SK-N-SH (cell line): Measurements from ENCODE around the gene G3BP2. TPM values are rescaled to one million over a fixed set of nuclear protein-coding genes. Genes with fewer than 3 reads are reported as not detected.

ENCODE experiments used
- CTCF ChIA-PET: fragments of 300-600, 350-600 bp; formaldehyde crosslinking; extraction: SDS; loops from one replicate; lab custom pipeline; 2021; lab: Yijun Ruan, JAX
- POLR2A ChIA-PET: fragments of 350-600 bp; sonication (Branson Sonifier 250); formaldehyde crosslinking; extraction: SDS; loops from one replicate; lab custom pipeline; 2020; ENCODE audit warnings: antibody characterized with exemption, inconsistent platforms; lab: Yijun Ruan, JAX
- DNase-seq: peaks from one replicate; pipeline ENCODE4 v3.0.0; 2012
- H2AFZ ChIP-seq: fragments of 200-600 bp; sonication (generic); 2 replicates; pipeline ENCODE4 v1.8.1; 2016; ENCODE audit warnings: antibody characterized with exemption, mild to moderate bottlenecking, low read depth
- H3F3A ChIP-seq: fragments of 200-600 bp; sonication (generic); replicated peaks from 2 replicates; pipeline ENCODE3; 2016; ENCODE audit warnings: antibody characterized with exemption, mild to moderate bottlenecking; ENCODE audit not compliant: insufficient read depth
- H3K27ac ChIP-seq, 2 experiments: fragments of 200-500 bp in 1 of 2; fragments of 200-600 bp in 1 of 2; sonication (Bioruptor generic) in 1 of 2; sonication (generic), shearing (Covaris generic) in 1 of 2; 2 replicates each; pipeline versions ENCODE4 v1.5.1 to v1.6.1; 2014 to 2016; ENCODE audit warnings: low read depth in 2 of 2, inconsistent platforms in 1 of 2, low read length in 1 of 2, mild to moderate bottlenecking in 1 of 2, mixed read lengths in 1 of 2
- H3K27me3 ChIP-seq: fragments of 200-600 bp; sonication (generic), shearing (Covaris generic); 2 replicates; pipeline ENCODE4 v1.6.1; 2016; ENCODE audit warnings: mixed run types; ENCODE audit not compliant: insufficient read depth
- H3K36me3 ChIP-seq, 2 experiments: fragments of 200-500 bp in 1 of 2; fragments of 200-600 bp in 1 of 2; sonication (Bioruptor generic) in 1 of 2; sonication (generic) in 1 of 2; replicated peaks in 1 of 2; 2 replicates each; pipeline versions ENCODE3 to v1.5.1; 2014 to 2016; ENCODE audit warnings: low read length in 1 of 2, mild to moderate bottlenecking in 1 of 2; ENCODE audit not compliant: insufficient read depth in 2 of 2, control insufficient read depth in 1 of 2
- H3K4me1 ChIP-seq, 2 experiments: fragments of 200-500 bp in 1 of 2; fragments of 200-600 bp in 1 of 2; sonication (Bioruptor generic) in 1 of 2; sonication (generic), shearing (Covaris generic) in 1 of 2; 2 replicates each; pipeline versions ENCODE4 v1.5.1 to v1.6.1; 2014 to 2016; ENCODE audit warnings: low read depth in 1 of 2, low read length in 1 of 2, mixed run types in 1 of 2; ENCODE audit not compliant: insufficient read depth in 2 of 2, control insufficient read depth in 1 of 2
- H3K4me2 ChIP-seq: fragments of 200-600 bp; sonication (generic), shearing (Covaris generic); 2 replicates; pipeline ENCODE4 v1.6.1; 2017; ENCODE audit warnings: mixed run types
- H3K4me3 ChIP-seq, 2 experiments: fragments of 200-500 bp in 1 of 2; fragments of 200-600 bp in 1 of 2; sonication (Bioruptor generic) in 1 of 2; sonication (generic), shearing (Covaris generic) in 1 of 2; 2 replicates each; pipeline versions ENCODE4 v1.5.1 to v1.8.1; 2014 to 2016; ENCODE audit warnings: low read depth in 2 of 2, inconsistent platforms in 1 of 2, low read length in 1 of 2, mild to moderate bottlenecking in 1 of 2, mixed read lengths in 1 of 2, moderate library complexity in 1 of 2
- H3K79me2 ChIP-seq: fragments of 200-600 bp; sonication (generic); 2 replicates; pipeline ENCODE4 v1.8.1; 2017; ENCODE audit warnings: mild to moderate bottlenecking; ENCODE audit not compliant: insufficient read depth
- H3K9ac ChIP-seq: fragments of 200-600 bp; sonication (generic); 2 replicates; pipeline ENCODE4 v1.6.1; 2017; ENCODE audit warnings: mixed run types
- H3K9me2 ChIP-seq: fragments of 200-600 bp; sonication (generic); 2 replicates; pipeline ENCODE4 v1.6.1; 2017; ENCODE audit warnings: mixed run types
- H3K9me3 ChIP-seq: fragments of 200-600 bp; sonication (generic); 2 replicates; pipeline ENCODE4 v1.6.1; 2017; ENCODE audit warnings: mixed run types, mild to moderate bottlenecking, moderate library complexity
- H4K20me1 ChIP-seq: fragments of 200-600 bp; sonication (generic); 2 replicates; pipeline ENCODE4 v1.6.1; 2017; ENCODE audit warnings: mild to moderate bottlenecking, mixed run types; ENCODE audit not compliant: insufficient read depth
- CHD2 ChIP-seq: fragments of 150-350 bp; IDR thresholded peaks from 2 replicates; pipeline ENCODE4 v1.6.1; 2018; ENCODE audit warnings: low read length; ENCODE audit not compliant: partially characterized antibody
- EZH2phosphoT487 ChIP-seq: fragments of 200-600 bp; sonication (generic); IDR thresholded peaks from 2 replicates; pipeline ENCODE4 v1.6.1; 2017; ENCODE audit warnings: low read depth, mixed run types, mild to moderate bottlenecking, antibody characterized with exemption, moderate library complexity, borderline replicate concordance
- FOXJ3 ChIP-seq: sonication (generic); formaldehyde crosslinking; IDR thresholded peaks from 2 replicates; pipeline ENCODE4 v1.5.1; 2020; ENCODE audit warnings: mild to moderate bottlenecking, missing genetic modification reagents
- GATA2 ChIP-seq: sonication (generic); formaldehyde crosslinking; IDR thresholded peaks from 2 replicates; pipeline ENCODE4 v1.5.0; 2020; ENCODE audit warnings: mild to moderate bottlenecking, missing genetic modification reagents
- NRF1 ChIP-seq: IDR thresholded peaks from 2 replicates; pipeline ENCODE4 v1.6.1; 2012; ENCODE audit warnings: low read depth, mild to moderate bottlenecking, low read length
- POLR2AphosphoS5 ChIP-seq: IDR thresholded peaks from 2 replicates; pipeline ENCODE4 v1.6.1; 2012; ENCODE audit warnings: low read depth, low read length
- RAD21 ChIP-seq: IDR thresholded peaks from 2 replicates; pipeline ENCODE4 v1.6.1; 2012; ENCODE audit warnings: mild to moderate bottlenecking, low read length
- RCOR1 ChIP-seq: fragments of 150-350 bp; IDR thresholded peaks from 2 replicates; pipeline ENCODE4 v1.6.1; 2017; ENCODE audit warnings: antibody characterized with exemption, low read length
- REST ChIP-seq: IDR thresholded peaks from 2 replicates; pipeline ENCODE4 v1.6.1; 2012; ENCODE audit warnings: mild to moderate bottlenecking, low read depth, low read length, moderate library complexity
- RFX5 ChIP-seq: IDR thresholded peaks from 2 replicates; pipeline ENCODE4 v1.6.1; 2012; ENCODE audit warnings: mild to moderate bottlenecking, improper control_type of control experiment, low read length
- RXRA ChIP-seq: IDR thresholded peaks from 2 replicates; pipeline ENCODE4 v1.4.0; 2012; ENCODE audit warnings: low read depth, mild to moderate bottlenecking, borderline replicate concordance
- SIN3A ChIP-seq: IDR thresholded peaks from 2 replicates; pipeline ENCODE4 v1.6.1; 2012; ENCODE audit warnings: low read depth, mild to moderate bottlenecking, low read length, moderate library complexity, borderline replicate concordance
- SMC3 ChIP-seq: IDR thresholded peaks from 2 replicates; pipeline ENCODE4 v1.6.1; 2012; ENCODE audit warnings: low read depth, low read length, improper control_type of control experiment
- TEAD4 ChIP-seq: IDR thresholded peaks from 2 replicates; pipeline ENCODE4 v1.4.0; 2012; ENCODE audit warnings: mild to moderate bottlenecking, borderline replicate concordance; ENCODE audit not compliant: insufficient read depth
- USF2 ChIP-seq: fragments of 150-350 bp; IDR thresholded peaks from 2 replicates; pipeline ENCODE4 v1.6.1; 2017; ENCODE audit warnings: antibody characterized with exemption, low read length, low read depth, borderline replicate concordance
- YY1 ChIP-seq: IDR thresholded peaks from 2 replicates; pipeline ENCODE4 v1.4.0; 2012; ENCODE audit warnings: low read depth, mild to moderate bottlenecking
- WGBS: methylation state at CpG from one replicate; pipeline ENCODE4 v1.1.6; 2017; ENCODE audit warnings: low lambda C conversion rate; 5-methylcytosine and 5-hydroxymethylcytosine counted together
- polyA plus RNA-seq, 3 experiments: library from polyadenylated mRNA; depleted of rRNA; stranded (reverse); fragments of >200 nt; gene quantifications; 2 replicates each; pipeline ENCODE4 v1.2.3, GENCODE V29; 2012
- TF ChIP-seq, protein P1 (sequence below): fragments of 200-600 bp; sonication (generic); IDR thresholded peaks from 2 replicates; pipeline ENCODE4 v1.6.1; 2017; ENCODE audit warnings: antibody characterized with exemption, mild to moderate bottlenecking, moderate library complexity

Gene G3BP2
- polyA plus RNA-seq, 1 of the 3 experiments (the other 2 are of a cell fraction): 35.9 TPM

DNA sequence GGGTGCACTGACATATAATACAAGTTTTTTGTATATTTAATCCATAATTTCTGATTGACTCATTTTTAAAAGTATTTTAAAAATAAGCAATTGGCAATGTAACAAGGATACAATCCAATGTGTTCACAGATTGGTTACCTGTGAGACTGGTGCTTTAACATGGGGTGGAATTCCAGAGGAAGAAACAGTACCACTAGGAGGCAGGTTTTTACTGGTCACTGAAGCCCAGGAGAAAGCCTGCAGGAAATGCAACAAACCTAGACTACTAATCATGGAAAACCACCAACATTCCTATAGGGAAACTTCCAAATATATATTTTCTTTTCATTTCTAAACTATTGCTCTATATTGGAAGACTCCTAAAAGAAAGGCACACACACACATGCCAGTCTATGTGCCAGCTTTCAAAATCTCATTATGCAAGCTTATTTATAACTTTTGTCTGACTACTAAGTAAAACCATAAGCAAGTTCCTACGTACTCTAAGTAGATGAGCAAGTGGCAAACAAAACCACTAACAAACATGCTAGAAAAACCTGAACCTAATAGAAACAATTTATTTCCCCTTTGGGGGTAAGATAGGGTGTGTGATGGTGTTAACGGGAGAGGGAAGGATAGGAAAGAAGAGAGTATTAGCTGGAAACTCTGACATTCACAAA, 19.2 kb downstream of the G3BP2 start:
- no peak overlapping the region for H2AFZ ChIP-seq
- TF ChIP-seq REST: no peak
- TF ChIP-seq YY1: no peak
- TF ChIP-seq NRF1: no peak
- TF ChIP-seq CHD2: no peak
- no peak for TF ChIP-seq GATA2 (CRISPR knock-in tag)
- TF ChIP-seq RAD21: peak; percentile 68
- TF ChIP-seq RCOR1: no peak
- TF ChIP-seq, protein P1, sequence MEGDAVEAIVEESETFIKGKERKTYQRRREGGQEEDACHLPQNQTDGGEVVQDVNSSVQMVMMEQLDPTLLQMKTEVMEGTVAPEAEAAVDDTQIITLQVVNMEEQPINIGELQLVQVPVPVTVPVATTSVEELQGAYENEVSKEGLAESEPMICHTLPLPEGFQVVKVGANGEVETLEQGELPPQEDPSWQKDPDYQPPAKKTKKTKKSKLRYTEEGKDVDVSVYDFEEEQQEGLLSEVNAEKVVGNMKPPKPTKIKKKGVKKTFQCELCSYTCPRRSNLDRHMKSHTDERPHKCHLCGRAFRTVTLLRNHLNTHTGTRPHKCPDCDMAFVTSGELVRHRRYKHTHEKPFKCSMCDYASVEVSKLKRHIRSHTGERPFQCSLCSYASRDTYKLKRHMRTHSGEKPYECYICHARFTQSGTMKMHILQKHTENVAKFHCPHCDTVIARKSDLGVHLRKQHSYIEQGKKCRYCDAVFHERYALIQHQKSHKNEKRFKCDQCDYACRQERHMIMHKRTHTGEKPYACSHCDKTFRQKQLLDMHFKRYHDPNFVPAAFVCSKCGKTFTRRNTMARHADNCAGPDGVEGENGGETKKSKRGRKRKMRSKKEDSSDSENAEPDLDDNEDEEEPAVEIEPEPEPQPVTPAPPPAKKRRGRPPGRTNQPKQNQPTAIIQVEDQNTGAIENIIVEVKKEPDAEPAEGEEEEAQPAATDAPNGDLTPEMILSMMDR: peak; percentile 68
- TF ChIP-seq TEAD4: no peak
- TF ChIP-seq USF2: no peak
- TF ChIP-seq RFX5: no peak
- TF ChIP-seq RXRA: no peak
- no peak for TF ChIP-seq FOXJ3 (CRISPR knock-in tag)
- TF ChIP-seq SMC3: peak; percentile 53
- TF ChIP-seq EZH2phosphoT487: no peak
- no peak for TF ChIP-seq POLR2AphosphoS5
- no peak for TF ChIP-seq SIN3A
- H3F3A ChIP-seq: peaks cover 17% of the 10 kb centered on the region
- ChIA-PET CTCF (interaction anchor here (0.8 to 3.7 kb wide), 5 partner anchors 16 to 194 kb away, joined by 3 to 23 read pairs (median 3); partner anchors contain the start of gene USO1), POLR2A (no interaction called here)
- 91% methylated on average over 2 of the region's 2 CpGs for WGBS
- no peaks in the 10 kb centered on the region for H3K9me3 ChIP-seq
- H3K4me2 ChIP-seq: no peak overlapping the region
- H3K79me2 ChIP-seq: peaks cover 71% of the 10 kb centered on the region
- H3K9me2 ChIP-seq: no peaks in the 10 kb centered on the region
- no peaks in the 10 kb centered on the region for H3K27me3 ChIP-seq
- H4K20me1 ChIP-seq: peaks cover 10% of the 10 kb centered on the region
- no peaks in the 10 kb centered on the region; a peak in 1 of 4 replicates for H3K4me1 ChIP-seq
- no peak overlapping the region for H3K27ac ChIP-seq
- H3K36me3 ChIP-seq: peaks cover 73 to 76% of the 10 kb centered on the region in 2 experiments
- peak; percentile 39 for DNase-seq
- H3K9ac ChIP-seq: no peak overlapping the region
- H3K4me3 ChIP-seq: no peak overlapping the region
